NCI-H2196 (cell line): ENCODE measurements around the gene USP17L17.
"Not testable (repeated sequence)": the region's sequence is repeated elsewhere in the genome, so short reads cannot be mapped to it uniquely, and the experiment has no call there.

ENCODE experiments used
- DNase-seq: peaks from one replicate; lab custom pipeline; 2025; ENCODE audit not compliant: unreplicated experiment; lab: John Stamatoyannopoulos, UW

Gene USP17L17, protein sequence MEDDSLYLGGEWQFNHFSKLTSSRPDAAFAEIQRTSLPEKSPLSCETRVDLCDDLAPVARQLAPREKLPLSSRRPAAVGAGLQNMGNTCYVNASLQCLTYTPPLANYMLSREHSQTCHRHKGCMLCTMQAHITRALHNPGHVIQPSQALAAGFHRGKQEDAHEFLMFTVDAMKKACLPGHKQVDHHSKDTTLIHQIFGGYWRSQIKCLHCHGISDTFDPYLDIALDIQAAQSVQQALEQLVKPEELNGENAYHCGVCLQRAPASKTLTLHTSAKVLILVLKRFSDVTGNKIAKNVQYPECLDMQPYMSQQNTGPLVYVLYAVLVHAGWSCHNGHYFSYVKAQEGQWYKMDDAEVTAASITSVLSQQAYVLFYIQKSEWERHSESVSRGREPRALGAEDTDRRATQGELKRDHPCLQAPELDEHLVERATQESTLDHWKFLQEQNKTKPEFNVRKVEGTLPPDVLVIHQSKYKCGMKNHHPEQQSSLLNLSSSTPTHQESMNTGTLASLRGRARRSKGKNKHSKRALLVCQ

DNA sequence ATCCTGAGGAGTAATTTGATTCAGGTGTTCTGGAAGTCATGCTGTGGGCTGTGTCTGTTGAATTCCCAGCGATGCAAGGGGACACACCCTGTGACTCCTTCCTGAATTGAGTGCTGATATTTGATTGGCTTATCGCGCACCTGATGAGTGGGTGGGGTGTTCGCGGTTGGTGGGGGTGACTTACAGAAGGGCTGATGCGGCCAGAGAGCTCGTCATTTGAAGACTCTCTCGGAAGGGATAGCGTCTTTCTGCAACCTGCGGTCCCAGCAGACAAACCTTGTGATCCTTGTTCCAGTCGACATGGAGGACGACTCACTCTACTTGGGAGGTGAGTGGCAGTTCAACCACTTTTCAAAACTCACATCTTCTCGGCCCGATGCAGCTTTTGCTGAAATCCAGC lies at the start of gene USP17L17:
TSS of gene USP17L17 (plus strand) at position 301 of the 400 bp plus-strand sequence. CDS start at position 301, 0 bp downstream.
- not testable (repeated sequence) for DNase-seq

DNA sequence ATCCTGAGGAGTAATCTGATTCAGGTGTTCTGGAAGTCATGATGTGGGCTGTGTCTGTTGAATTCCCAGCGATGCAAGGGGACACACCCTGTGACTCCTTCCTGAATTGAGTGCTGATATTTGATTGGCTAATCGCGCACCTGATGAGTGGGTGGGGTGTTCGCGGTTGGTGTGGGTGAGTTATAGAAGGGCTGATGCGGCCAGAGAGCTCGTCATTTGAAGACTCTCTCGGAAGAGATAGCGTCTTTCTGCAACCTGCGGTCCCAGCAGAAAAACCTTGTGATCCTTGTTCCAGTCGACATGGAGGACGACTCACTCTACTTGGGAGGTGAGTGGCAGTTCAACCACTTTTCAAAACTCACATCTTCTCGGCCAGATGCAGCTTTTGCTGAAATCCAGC lies 33.3 kb upstream of the USP17L17 start, which contains the start of gene USP17L10:
TSS of gene USP17L10 (plus strand) at position 301 of the 400 bp plus-strand sequence. CDS start at position 301, 0 bp downstream.
- DNase-seq = not testable (repeated sequence)

DNA sequence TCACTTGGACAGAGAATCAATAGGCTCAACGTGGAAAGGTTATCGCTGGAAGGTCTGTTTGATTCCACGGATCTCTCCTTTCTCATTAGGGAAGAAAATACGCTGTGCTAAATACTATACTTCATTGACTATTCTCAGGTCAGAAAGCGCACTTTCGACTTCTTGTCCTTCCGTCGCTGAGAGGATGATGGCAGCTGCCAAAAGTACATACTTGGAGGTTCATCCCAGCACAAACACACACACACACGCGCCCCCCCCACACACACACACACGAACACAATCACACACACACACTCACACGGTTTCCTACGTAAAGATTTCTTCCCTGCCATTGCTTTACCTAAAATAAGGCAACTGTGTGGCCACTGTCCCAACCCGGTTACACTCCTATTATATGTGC lies 29.0 kb upstream of the USP17L17 start:
- not testable (repeated sequence) for DNase-seq

DNA sequence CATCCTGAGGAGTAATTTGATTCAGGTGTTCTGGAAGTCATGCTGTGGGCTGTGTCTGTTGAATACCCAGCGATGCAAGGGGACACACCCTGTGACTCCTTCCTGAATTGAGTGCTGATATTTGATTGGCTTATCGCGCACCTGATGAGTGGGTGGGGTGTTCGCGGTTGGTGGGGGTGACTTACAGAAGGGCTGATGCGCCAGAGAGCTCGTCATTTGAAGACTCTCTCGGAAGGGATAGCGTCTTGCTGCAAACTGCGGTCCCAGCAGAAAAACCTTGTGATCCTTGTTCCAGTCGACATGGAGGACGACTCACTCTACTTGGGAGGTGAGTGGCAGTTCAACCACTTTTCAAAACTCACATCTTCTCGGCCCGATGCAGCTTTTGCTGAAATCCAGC lies 28.6 kb upstream of the USP17L17 start, which contains the start of gene USP17L11:
TSS of gene USP17L11 (plus strand) at position 301 of the 400 bp plus-strand sequence. CDS start at position 301, 0 bp downstream.
- DNase-seq = not testable (repeated sequence)

DNA sequence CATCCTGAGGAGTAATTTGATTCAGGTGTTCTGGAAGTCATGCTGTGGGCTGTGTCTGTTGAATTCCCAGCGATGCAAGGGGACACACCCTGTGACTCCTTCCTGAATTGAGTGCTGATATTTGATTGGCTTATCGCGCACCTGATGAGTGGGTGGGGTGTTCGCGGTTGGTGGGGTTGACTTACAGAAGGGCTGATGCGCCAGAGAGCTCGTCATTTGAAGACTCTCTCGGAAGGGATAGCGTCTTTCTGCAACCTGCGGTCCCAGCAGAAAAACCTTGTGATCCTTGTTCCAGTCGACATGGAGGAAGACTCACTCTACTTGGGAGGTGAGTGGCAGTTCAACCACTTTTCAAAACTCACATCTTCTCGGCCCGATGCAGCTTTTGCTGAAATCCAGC lies 23.8 kb upstream of the USP17L17 start, which contains the start of gene USP17L12:
TSS of gene USP17L12 (plus strand) at position 301 of the 400 bp plus-strand sequence. CDS start at position 301, 0 bp downstream.
- not testable (repeated sequence) for DNase-seq

DNA sequence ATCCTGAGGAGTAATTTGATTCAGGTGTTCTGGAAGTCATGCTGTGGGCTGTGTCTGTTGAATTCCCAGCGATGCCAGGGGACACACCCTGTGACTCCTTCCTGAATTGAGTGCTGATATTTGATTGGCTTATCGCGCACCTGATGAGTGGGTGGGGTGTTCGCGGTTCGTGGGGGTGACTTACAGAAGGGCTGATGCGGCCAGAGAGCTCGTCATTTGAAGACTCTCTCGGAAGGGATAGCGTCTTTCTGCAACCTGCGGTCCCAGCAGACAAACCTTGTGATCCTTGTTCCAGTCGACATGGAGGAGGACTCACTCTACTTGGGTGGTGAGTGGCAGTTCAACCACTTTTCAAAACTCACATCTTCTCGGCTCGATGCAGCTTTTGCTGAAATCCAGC lies 19.1 kb upstream of the USP17L17 start, which contains the start of gene USP17L13:
TSS of gene USP17L13 (plus strand) at position 301 of the 400 bp plus-strand sequence. CDS start at position 301, 0 bp downstream.
- DNase-seq = not testable (repeated sequence)

DNA sequence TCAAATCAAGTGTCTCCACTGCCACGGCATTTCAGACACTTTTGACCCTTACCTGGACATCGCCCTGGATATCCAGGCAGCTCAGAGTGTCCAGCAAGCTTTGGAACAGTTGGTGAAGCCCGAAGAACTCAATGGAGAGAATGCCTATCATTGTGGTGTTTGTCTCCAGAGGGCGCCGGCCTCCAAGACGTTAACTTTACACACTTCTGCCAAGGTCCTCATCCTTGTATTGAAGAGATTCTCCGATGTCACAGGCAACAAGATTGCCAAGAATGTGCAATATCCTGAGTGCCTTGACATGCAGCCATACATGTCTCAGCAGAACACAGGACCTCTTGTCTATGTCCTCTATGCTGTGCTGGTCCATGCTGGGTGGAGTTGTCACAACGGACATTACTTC lies 13.4 kb upstream of the USP17L17 start:
- not testable (repeated sequence) for DNase-seq

DNA sequence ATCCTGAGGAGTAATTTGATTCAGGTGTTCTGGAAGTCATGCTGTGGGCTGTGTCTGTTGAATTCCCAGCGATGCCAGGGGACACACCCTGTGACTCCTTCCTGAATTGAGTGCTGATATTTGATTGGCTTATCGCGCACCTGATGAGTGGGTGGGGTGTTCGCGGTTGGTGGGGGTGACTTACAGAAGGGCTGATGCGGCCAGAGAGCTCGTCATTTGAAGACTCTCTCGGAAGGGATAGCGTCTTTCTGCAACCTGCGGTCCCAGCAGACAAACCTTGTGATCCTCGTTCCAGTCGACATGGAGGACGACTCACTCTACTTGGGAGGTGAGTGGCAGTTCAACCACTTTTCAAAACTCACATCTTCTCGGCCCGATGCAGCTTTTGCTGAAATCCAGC lies 9.6 kb upstream of the USP17L17 start, which contains the start of gene USP17L15:
TSS of gene USP17L15 (plus strand) at position 301 of the 400 bp plus-strand sequence. CDS start at position 301, 0 bp downstream.
- not testable (repeated sequence) for DNase-seq

DNA sequence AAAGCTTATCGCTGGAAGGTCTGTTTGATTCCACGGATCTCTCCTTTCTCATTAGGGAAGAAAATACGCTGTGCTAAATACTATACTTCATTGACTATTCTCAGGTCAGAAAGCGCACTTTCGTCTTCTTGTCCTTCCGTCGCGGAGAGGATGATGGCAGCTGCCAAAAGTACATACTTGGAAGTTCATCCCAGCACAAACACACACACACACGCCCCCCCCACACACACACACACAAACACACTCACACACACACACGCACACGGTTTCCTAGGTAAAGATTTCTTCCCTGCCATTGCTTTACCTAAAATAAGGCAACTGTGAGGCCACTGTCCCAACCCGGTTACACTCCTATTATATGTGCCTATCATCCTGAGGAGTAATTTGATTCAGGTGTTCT lies 5.2 kb upstream of the USP17L17 start:
- DNase-seq = not testable (repeated sequence)

DNA sequence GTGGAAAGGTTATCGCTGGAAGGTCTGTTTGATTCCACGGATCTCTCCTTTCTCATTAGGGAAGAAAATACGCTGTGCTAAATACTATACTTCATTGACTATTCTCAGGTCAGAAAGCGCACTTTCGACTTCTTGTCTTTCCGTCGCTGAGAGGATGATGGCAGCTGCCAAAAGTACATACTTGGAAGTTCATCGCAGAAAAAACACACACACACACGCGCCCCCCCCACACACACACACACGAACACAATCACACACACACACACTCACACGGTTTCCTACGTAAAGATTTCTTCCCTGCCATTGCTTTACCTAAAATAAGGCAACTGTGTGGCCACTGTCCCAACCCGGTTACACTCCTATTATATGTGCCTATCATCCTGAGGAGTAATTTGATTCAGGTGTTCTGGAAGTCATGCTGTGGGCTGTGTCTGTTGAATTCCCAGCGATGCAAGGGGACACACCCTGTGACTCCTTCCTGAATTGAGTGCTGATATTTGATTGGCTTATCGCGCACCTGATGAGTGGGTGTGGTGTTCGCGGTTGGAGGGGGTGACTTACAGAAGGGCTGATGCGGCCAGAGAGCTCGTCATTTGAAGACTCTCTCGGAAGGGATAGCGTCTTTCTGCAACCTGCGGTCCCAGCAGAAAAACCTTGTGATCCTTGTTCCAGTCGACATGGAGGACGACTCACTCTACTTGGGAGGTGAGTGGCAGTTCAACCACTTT lies 4.4 kb downstream of the USP17L17 start, which contains the start of gene USP17L18:
TSS of gene USP17L18 (plus strand) at position 678 of the 728 bp plus-strand sequence. CDS start at position 678, 0 bp downstream.
- DNase-seq = not testable (repeated sequence)

DNA sequence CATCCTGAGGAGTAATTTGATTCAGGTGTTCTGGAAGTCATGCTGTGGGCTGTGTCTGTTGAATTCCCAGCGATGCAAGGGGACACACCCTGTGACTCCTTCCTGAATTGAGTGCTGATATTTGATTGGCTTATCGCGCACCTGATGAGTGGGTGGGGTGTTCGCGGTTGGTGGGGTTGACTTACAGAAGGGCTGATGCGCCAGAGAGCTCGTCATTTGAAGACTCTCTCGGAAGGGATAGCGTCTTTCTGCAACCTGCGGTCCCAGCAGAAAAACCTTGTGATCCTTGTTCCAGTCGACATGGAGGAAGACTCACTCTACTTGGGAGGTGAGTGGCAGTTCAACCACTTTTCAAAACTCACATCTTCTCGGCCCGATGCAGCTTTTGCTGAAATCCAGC lies 9.4 kb downstream of the USP17L17 start, which contains the start of gene USP17L19:
TSS of gene USP17L19 (plus strand) at position 301 of the 400 bp plus-strand sequence. CDS start at position 301, 0 bp downstream.
- not testable (repeated sequence) for DNase-seq

DNA sequence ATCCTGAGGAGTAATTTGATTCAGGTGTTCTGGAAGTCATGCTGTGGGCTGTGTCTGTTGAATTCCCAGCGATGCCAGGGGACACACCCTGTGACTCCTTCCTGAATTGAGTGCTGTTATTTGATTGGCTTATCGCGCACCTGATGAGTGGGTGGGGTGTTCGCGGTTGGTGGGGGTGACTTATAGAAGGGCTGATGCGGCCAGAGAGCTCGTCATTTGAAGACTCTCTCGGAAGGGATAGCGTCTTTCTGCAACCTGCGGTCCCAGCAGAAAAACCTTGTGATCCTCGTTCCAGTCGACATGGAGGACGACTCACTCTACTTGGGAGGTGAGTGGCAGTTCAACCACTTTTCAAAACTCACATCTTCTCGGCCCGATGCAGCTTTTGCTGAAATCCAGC lies 14.1 kb downstream of the USP17L17 start, which contains the start of gene USP17L20:
TSS of gene USP17L20 (plus strand) at position 301 of the 400 bp plus-strand sequence. CDS start at position 301, 0 bp downstream.
- DNase-seq = not testable (repeated sequence)

DNA sequence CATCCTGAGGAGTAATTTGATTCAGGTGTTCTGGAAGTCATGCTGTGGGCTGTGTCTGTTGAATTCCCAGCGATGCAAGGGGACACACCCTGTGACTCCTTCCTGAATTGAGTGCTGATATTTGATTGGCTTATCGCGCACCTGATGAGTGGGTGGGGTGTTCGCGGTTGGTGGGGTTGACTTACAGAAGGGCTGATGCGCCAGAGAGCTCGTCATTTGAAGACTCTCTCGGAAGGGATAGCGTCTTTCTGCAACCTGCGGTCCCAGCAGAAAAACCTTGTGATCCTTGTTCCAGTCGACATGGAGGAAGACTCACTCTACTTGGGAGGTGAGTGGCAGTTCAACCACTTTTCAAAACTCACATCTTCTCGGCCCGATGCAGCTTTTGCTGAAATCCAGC lies 18.9 kb downstream of the USP17L17 start, which contains the start of gene USP17L21:
TSS of gene USP17L21 (plus strand) at position 301 of the 400 bp plus-strand sequence. CDS start at position 301, 0 bp downstream.
- not testable (repeated sequence) for DNase-seq

DNA sequence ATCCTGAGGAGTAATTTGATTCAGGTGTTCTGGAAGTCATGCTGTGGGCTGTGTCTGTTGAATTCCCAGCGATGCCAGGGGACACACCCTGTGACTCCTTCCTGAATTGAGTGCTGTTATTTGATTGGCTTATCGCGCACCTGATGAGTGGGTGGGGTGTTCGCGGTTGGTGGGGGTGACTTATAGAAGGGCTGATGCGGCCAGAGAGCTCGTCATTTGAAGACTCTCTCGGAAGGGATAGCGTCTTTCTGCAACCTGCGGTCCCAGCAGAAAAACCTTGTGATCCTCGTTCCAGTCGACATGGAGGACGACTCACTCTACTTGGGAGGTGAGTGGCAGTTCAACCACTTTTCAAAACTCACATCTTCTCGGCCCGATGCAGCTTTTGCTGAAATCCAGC lies 23.6 kb downstream of the USP17L17 start, which contains the start of gene USP17L22:
TSS of gene USP17L22 (plus strand) at position 301 of the 400 bp plus-strand sequence. CDS start at position 301, 0 bp downstream.
- not testable (repeated sequence) for DNase-seq

DNA sequence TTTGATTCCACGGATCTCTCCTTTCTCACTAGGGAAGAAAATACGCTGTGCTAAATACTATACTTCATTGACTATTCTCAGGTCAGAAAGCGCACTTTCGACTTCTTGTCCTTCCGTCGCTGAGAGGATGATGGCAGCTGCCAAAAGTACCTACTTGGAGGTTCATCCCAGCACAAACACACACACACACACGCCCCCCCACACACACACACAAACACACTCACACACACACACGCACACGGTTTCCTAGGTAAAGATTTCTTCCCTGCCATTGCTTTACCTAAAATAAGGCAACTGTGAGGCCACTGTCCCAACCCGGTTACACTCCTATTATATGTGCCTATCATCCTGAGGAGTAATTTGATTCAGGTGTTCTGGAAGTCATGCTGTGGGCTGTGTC lies 28.0 kb downstream of the USP17L17 start:
- not testable (repeated sequence) for DNase-seq
